GM18511 (cell line): Measurements from ENCODE around the gene NLGN1.

Experiments used
- ATAC-seq: cut with Tn5 transposase; IDR thresholded peaks from one replicate; pipeline ENCODE4 v1.9.1; 2021; ENCODE audit warnings: mild to moderate bottlenecking, moderate library complexity; ENCODE audit not compliant: unreplicated experiment

NLGN1 gene

DNA sequence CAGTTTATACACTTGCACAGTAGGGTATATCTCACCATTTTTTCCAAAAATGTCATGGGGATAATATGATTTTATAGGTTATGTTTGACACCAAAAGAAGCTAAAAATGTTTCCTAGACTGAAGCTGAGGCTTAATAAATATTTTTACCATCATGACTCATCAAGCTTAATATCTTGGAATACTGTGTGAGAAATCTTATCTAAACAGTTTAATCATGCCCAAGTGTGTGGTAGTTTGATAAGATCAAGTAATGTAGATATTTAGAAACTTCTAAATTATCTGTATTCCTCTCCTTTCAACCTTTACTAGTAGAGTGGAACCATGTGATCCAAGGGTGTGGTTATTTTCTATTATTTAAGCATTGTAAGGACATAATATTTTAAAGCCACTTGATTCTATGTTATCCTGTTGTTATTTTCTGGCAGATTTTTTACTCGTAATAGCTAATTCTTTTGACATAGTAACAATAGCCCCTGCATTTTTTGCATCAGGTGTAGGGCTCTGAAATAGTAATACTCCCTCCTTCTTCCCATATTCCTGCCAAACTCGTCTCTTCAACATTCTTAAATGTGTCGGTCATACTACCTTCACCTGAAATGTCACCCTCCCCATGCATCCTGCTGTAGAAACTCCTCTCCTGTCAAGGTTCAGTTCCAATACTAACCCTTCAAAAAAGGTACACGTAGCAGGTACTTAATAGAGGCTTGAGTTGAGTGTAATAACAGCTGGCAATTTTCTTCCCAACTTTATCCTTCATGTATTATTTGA is 729.6 kb downstream of the NLGN1 start:
- ATAC-seq: no peak

DNA sequence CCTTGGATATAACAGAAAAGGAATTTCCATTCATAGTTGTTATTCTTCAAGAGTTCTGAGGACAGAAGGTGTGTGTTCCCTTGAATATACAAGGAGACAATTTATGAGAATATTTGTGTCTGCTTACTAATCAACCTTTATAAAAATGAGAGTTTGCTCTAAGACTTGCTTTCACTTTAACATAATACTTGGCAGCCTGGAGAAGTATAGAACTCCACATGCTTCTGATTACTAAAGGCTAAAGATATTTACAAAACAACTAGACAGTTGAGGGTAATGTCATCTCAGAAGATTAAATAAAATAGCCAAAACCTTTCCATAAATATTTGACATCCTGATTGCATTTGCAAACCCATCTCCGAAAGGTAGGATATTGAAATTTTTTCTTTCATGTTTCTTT is 734.5 kb downstream of the NLGN1 start:
- ATAC-seq: no peak

DNA sequence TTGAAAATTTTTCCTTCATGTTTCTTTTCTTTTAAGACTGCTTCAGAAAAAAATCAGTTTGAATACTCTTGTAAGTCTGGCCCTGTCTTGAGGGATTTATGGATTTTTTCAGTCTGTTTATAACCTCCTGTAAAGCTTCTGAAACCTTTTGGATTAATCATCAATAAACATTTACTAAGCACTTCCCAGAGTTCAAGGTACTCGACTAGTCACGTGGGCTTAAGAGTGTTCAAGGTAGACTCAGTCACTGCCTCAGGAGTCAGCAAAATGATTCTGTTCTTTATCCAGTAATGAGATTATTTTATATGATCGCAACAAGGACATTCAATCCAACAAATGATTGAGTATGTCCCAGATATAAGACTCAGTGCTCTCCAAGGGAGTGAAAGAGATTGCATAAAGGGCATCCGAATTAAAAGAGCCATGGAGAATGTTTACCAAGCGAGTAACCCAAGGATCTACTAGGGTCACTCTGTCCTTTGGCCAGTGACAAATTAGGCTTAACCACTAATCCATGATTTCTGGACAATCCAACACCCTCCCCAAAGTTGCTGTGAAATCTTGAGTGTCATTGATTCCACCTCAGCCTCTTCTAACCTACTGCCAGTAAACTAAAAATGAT is 735.0 kb downstream of the NLGN1 start:
- no peak for ATAC-seq

DNA sequence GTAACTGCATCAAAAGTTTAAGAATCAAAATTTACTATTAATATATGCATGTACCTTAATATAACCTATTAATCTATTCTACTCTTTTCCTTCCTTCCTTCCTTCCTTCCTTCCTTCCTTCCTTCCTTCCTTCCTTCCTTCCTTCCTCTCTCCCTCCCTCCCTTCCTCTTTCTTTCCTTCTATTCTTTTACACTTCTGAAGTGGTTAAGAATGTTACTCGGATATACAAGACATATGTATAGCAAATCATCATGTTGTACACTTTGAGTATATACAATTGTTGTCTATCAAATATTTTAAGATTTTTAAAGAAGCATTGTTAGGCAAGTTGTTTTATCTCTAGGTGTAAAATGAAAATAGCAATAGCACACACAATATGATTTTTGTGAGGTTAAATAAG is 748.5 kb downstream of the NLGN1 start:
- ATAC-seq: no peak

DNA sequence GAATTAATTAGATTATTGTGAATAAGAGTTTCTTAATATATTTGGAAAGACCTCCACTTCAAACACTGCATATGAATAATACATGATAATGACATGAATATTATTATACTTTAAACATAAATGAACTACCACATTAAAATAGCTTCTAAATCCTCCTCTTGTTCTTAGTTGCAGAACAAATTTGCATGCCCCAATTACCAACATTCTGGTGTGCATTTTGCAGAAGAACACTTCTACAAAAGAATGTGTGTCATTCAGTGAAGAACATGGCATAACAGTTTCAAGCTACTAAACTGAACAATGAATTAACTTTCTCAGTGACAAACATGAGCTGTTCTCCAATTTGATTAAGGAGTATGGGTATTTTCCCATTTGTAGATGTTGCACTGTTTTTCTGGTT is 750.3 kb downstream of the NLGN1 start:
- ATAC-seq: no peak

- no peak for ATAC-seq
Observed at GRCh38 chr3:174153871-174154270, 756.3 kb downstream of the NLGN1 start.

- no peak for ATAC-seq
Observed at GRCh38 chr3:174156200-174156599, 758.7 kb downstream of the NLGN1 start.

DNA sequence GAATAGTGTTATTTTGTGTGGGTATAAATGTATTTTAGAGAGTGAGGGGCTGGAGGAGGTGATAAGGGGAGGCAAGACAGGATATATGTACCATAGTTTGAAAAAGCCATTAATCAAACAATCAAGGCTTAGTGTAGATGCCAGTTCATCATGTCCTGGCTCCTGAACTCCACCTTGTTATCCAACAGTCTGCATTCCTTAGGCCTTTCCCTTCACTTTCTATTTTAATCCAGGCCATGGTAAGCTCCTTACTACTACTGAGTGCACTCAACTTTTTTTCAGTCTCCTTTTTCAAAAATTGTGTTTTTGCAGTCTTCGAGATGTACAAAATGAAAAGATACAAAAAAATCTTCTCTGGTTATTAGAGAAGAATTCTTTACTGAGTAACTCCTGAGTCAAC is 761.1 kb downstream of the NLGN1 start:
- no peak for ATAC-seq

- ATAC-seq: no peak
Observed at GRCh38 chr3:174159604-174160003, 762.1 kb downstream of the NLGN1 start.

DNA sequence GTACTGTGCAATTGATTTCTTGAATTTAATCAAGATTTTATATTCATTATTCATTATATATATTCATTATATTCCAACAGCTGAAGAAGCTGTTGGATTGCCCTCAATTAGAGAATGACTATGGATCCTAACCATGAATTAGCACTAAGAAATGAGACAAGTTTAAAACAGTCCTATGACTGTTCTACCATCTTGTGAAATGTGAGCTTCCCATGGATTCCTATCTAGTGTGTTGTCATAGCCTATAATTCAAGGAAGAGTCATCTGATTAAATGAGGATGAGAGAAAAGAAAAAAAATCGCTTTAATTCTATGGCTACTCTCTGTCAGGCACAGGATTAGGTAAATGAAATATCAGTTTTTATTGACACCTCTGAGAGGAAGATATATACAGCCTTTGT is 765.0 kb downstream of the NLGN1 start:
- no peak for ATAC-seq

DNA sequence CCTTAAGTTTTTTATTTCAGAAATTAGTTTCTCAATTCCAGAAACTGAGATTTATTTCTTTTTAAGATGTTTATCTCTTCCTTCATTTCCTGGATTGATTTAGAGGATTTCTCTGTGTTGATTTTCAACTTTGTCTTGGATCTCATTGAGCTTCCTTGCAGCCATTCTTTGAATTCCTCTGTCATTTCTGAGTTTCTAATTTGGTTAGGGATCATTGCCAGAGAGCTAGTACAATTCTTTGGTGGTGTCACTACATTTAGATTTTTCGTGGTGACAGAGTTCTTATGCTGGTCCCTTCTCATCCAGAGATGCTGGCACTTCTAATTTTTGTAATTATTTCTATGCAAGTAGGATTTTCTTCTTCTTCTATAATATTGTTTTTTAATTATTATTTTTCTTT is 770.5 kb downstream of the NLGN1 start:
- ATAC-seq: no peak

- no peak for ATAC-seq
Observed at GRCh38 chr3:174168538-174169254, 771.2 kb downstream of the NLGN1 start.

GRCh38 chr3:174169736-174170135 is 772.2 kb downstream of the NLGN1 start:
- no peak for ATAC-seq

DNA sequence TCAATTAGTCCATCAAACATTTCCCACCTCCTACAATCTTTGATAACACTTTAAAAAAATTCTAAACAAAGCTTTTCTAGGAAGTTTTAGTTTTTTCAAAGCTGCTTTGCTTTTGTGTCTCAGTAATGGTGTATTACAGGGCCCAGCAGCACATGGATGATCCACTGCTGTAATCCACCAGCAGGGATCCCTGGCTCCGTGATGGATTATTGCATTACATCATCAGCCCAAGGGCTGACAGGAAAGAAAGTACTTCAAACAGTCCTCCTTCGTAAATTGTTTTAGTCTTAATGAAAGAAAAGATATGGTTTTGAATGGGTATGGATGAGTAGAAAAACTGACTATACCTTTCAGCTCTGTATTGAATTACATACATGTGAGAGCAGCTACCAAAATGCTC is 772.7 kb downstream of the NLGN1 start:
- no peak for ATAC-seq

GRCh38 chr3:174186377-174186989 is 788.9 kb downstream of the NLGN1 start:
- ATAC-seq: no peak

DNA sequence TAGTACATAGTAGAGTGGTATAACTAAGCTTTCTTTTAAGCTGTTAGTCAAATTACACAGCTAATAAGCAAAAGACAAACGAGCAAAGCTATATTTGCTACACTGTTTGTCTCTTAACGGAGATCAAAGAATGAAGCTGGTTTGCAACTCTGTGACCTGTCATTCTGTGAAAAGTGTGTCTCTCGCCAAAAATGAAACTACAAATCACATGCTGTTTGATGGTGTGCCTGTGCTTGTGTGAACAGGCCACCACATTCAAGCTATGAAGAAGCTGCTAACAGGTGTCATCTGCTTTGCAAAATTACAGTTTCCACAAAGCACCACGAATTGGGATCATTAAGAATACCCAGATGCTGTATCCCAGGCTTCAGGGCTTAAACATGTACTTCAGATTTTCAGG is 793.8 kb downstream of the NLGN1 start:
- ATAC-seq: no peak

- no peak for ATAC-seq
Observed at GRCh38 chr3:174191895-174192294, 794.4 kb downstream of the NLGN1 start.

GRCh38 chr3:174192471-174192870 is 794.9 kb downstream of the NLGN1 start:
- ATAC-seq: no peak

- ATAC-seq: no peak
Observed at GRCh38 chr3:174193604-174194003, 796.1 kb downstream of the NLGN1 start.

- ATAC-seq: no peak
Observed at GRCh38 chr3:174197416-174197815, 799.9 kb downstream of the NLGN1 start.

DNA sequence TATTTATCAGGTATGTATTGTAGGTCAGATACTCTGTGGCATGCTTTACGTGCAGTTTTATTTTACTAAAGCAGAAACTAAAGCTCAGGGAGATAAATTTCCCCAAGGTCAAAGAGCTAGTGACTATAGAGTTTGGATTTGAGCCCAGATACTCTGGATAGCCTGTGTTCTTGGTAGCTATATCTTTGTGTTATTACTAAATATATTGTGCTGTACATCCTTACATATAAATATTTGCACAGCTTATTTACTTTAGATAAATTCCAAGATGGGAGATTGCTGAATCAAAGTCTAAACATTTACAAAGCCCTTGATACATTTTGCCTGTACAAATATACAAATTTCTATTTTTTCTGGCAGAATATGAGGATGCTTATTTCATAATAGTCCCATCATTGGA is 800.7 kb downstream of the NLGN1 start:
- ATAC-seq: no peak

- ATAC-seq: no peak
Observed at GRCh38 chr3:174199696-174200095, 802.2 kb downstream of the NLGN1 start.
